Kidney (tissue), 14 donors: ENCODE results near the gene KLF13. TPM values are rescaled to one million over a fixed set of nuclear protein-coding genes. Genes with fewer than 3 reads are reported as not detected.

ENCODE experiments used
- DNase-seq, 5 donors: peaks; one replicate each; pipeline ENCODE4 v3.0.0-alpha.2; 2013 to 2020
- FAIRE-seq: peaks from 2 replicates; lab custom pipeline; 2012; peaks lifted over from hg19 to GRCh38; lab: Jason Lieb, UNC
- H3K27ac ChIP-seq, 2 donors: one replicate each; pipeline ENCODE4 v1.7.0; 2013; ENCODE audit warnings: low read depth in 2 of 2, low read length in 2 of 2, inconsistent platforms in 1 of 2
- H3K27me3 ChIP-seq: one replicate; pipeline ENCODE4 v1.7.1; 2013; ENCODE audit warnings: low read length, inconsistent platforms; ENCODE audit not compliant: control insufficient read depth, insufficient read depth
- H3K36me3 ChIP-seq, 3 donors: one replicate each; pipeline versions ENCODE4 v1.7.0 to v1.7.1; 2013; ENCODE audit warnings: low read length in 3 of 3, control low read depth in 1 of 3, inconsistent platforms in 1 of 3; ENCODE audit not compliant: insufficient read depth in 3 of 3, control insufficient read depth in 2 of 3
- H3K4me1 ChIP-seq, 3 donors: one replicate each; pipeline versions ENCODE4 v1.7.0 to v1.7.1; 2013; ENCODE audit warnings: low read length in 3 of 3, inconsistent platforms in 1 of 3, low read depth in 1 of 3; ENCODE audit not compliant: control insufficient read depth in 2 of 3, insufficient read depth in 2 of 3
- H3K4me3 ChIP-seq, 3 donors: one replicate each; pipeline versions ENCODE4 v1.7.0 to v1.8.1; 2013; ENCODE audit warnings: low read length in 3 of 3, control low read depth in 1 of 3, inconsistent platforms in 1 of 3
- H3K9ac ChIP-seq, 3 donors: one replicate each; pipeline versions ENCODE4 v1.7.0 to v1.7.1; 2013; ENCODE audit warnings: low read length in 3 of 3, control low read depth in 1 of 3, inconsistent platforms in 1 of 3
- H3K9me3 ChIP-seq, 3 donors: one replicate each; pipeline versions ENCODE4 v1.7.0 to v1.7.1; 2013; ENCODE audit warnings: low read length in 3 of 3, control low read depth in 1 of 3, inconsistent platforms in 1 of 3; ENCODE audit not compliant: control insufficient read depth in 2 of 3, insufficient read depth in 1 of 3
- intact Hi-C: fragments of 100-400 bp; cut with DNase I; formaldehyde crosslinking; loops from one replicate; pipeline ENCODE4 v1.11.1; 2022
- polyA plus RNA-seq: library from polyadenylated mRNA; stranded (reverse); fragments of 350-450 nt; fragmentation: Illumina TruSeq; extraction: RNeasy Lipid Tissue Mini Kit (QIAGEN cat#74804); gene quantifications from one replicate; pipeline ENCODE4 v1.2.3, GENCODE V29; 2014; ENCODE audit warnings: low read depth, low replicate concordance; ENCODE audit not compliant: insufficient read depth
- total RNA-seq: library from RNA; stranded (reverse); fragmentation: NEBNext Ultra II Directional; extraction: Animal tissue kit (Norgen Biotek cat#: 25700); gene quantifications from one replicate; pipeline ENCODE4 v1.2.1, GENCODE V29; 2021
- TF ChIP-seq, protein P1 (sequence below): IDR thresholded peaks from 3 replicates; pipeline ENCODE4 v1.5.1; 2012; ENCODE audit warnings: mild to moderate bottlenecking, moderate library complexity, borderline replicate concordance; ENCODE audit not compliant: insufficient read depth; ENCODE audit errors: extremely low read depth
- donor health status: control.
- donor health status: control.
- donor health status: control.
- donor health status: control.
- donor health status: control.
- donor health status: DM: yes; HTN: yes; CAD: no.
- donor health status: Normal renal cell carcinoma (clear cell type).

KLF13 gene
- total and polyA plus RNA-seq, 2 donors from 2014 or later, result 55.5 to 123 TPM

DNA sequence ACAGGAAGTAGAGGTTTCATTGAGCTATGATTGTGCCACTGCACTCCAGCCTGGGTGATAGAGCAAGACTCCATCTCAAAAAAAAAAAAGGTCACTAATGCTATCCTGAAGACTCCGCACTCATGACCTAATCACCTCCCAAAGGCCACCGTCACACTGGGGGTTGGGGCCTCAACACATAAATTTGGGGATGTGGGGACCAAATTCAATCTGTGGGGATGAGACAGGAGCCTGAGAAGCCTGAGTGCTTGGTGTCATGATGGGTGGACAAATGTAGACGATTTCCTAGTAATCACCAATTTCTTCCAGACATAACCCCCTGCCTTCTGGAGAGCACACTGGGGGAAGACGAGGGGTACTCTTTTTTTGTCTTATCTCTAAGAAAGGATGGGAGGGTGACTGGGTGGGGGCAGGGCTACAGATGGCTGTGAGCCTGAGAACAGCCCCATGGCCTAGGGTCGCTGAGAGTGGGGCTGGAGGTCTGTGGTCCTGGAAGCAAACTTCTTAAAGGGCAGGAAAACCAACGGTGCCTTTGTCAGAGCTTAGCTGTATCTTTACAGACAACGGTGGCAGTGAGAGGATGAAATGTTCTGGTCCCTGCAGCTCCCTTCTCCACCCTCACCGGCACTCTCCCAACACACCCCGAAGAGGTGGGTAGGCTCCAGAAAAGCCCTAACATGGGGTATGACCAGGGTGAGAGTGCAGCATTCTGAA lies 16.6 kb upstream of the KLF13 start:
- Histone ChIP-seq H3K27me3 (no peaks in the 10 kb centered on the region), H3K4me1 (no peaks in the 10 kb centered on the region), H3K9me3 (peaks cover 0 to 10% (median 0%) of the 10 kb centered on the region in 3 donors), H3K9ac (no peak overlapping the region), H3K27ac (no peak overlapping the region), H3K36me3 (no peaks in the 10 kb centered on the region), H3K4me3 (no peak overlapping the region)
- DNase-seq (peak in 1 of 5 donors; percentile 2), FAIRE-seq (no peak)
- intact Hi-C loops, result loop anchor here (10.0 kb wide), 1 partner anchor 85 kb away; no protein-coding TSS in a partner anchor
- TF ChIP-seq, protein P1, sequence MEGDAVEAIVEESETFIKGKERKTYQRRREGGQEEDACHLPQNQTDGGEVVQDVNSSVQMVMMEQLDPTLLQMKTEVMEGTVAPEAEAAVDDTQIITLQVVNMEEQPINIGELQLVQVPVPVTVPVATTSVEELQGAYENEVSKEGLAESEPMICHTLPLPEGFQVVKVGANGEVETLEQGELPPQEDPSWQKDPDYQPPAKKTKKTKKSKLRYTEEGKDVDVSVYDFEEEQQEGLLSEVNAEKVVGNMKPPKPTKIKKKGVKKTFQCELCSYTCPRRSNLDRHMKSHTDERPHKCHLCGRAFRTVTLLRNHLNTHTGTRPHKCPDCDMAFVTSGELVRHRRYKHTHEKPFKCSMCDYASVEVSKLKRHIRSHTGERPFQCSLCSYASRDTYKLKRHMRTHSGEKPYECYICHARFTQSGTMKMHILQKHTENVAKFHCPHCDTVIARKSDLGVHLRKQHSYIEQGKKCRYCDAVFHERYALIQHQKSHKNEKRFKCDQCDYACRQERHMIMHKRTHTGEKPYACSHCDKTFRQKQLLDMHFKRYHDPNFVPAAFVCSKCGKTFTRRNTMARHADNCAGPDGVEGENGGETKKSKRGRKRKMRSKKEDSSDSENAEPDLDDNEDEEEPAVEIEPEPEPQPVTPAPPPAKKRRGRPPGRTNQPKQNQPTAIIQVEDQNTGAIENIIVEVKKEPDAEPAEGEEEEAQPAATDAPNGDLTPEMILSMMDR, result no peak

DNA sequence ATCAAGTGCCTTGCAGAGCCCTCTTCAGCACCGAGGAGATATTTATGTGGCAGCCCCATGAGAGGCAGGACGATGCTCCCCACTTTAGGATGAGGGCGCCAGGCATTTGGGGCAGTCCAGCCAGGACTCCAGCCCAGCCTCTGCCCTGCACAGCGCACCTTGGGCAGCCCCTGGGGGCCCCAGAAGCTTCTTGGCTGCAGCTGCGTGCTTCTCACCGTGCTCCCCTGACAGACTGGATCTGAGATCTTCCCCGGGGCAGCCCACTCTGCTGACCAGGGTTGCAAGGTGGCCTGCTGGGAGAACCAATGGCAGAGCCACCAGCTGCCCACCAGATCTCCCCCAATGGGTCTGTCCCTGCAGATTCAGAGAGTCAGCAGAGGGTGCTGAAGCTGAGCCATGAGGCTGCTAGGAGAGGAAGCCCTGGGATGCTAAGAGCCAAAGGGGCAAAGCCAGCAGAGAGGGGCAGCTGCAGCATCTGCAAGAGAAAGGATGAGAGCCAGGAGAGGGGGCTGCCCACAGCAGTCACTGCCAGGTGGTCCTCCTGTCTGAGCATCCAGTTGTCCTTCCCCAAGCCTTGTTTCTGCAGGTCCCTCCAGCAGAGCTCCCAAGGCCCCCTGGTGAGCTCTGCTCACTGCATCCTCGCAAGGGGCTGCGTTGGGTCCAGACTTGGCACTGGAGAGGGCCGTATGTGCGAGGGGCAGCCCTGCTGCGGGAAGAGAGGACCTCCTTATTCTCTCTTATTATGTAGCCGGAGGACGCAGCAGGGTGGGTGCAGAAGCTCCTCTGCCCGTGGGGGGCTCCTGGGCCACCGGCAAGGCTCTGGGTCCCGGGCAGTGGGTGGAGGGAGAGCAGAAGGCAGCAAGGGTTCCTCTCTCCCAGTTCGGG lies 14.7 kb upstream of the KLF13 start:
- Histone ChIP-seq H3K4me1 (no peaks in the 10 kb centered on the region), H3K36me3 (no peaks in the 10 kb centered on the region), H3K4me3 (no peak overlapping the region), H3K9ac (no peak overlapping the region), H3K9me3 (peaks cover 0 to 10% (median 0%) of the 10 kb centered on the region in 3 donors), H3K27me3 (no peaks in the 10 kb centered on the region), H3K27ac (no peak overlapping the region)
- TF ChIP-seq, protein P1, result no peak
- FAIRE-seq (no peak), DNase-seq (peak in 2 of 5 donors; percentile 7 to 25)
- intact Hi-C loops, result no loop called here

DNA sequence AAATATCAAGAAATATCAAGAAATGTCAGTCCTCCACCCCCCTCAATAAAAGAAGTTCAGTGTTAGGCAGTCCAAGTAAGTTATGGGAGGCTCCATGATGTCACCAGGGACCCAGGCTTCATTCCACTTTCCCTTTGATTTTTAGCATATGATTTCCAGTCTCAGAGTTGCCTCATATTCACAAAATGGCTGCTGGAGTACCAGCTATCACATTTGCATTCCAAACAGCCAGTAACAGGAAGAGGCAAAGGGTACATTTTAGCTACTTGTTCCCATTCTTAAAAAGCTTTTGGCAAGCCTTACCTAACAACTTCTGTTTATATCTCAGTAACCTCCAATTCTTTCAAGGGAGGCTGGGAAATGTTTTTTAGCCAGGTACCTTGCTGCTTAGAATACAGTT lies 13.4 kb upstream of the KLF13 start:
- DNase-seq, result no peak
- no peaks in the 10 kb centered on the region for H3K4me1 ChIP-seq
- intact Hi-C loops, result no loop called here
- no peak overlapping the region for H3K27ac ChIP-seq
- no peak for FAIRE-seq
- no peaks in the 10 kb centered on the region for H3K36me3 ChIP-seq
- H3K4me3 ChIP-seq, result no peak overlapping the region
- H3K27me3 ChIP-seq, result no peaks in the 10 kb centered on the region
- TF ChIP-seq, protein P1, result no peak
- peaks cover 0 to 10% (median 0%) of the 10 kb centered on the region in 3 donors for H3K9me3 ChIP-seq
- H3K9ac ChIP-seq, result no peak overlapping the region
